B cell (primary cell): ENCODE results near the gene BBS2. TPM values are rescaled to one million over a fixed set of nuclear protein-coding genes. Genes with fewer than 3 reads are reported as not detected.

Experiments used
- ATAC-seq: fragments of 200-7000 bp; cut with Tn5 transposase; one replicate; pipeline ENCODE4 v1.10.0; 2021; ENCODE audit warnings: low read depth, mild to moderate bottlenecking, moderate number of reproducible peaks, moderate library complexity
- CTCF ChIA-PET: fragments of 350-600 bp; sonication (Branson Sonifier 250); formaldehyde crosslinking; loops from one replicate; lab custom pipeline; 2021; ENCODE audit warnings: antibody characterized with exemption, inconsistent platforms; lab: Charles Lee
- POLR2A ChIA-PET: fragments of 350-600 bp; sonication (Branson Sonifier 250); formaldehyde crosslinking; loops from one replicate; lab custom pipeline; 2021; ENCODE audit warnings: antibody characterized with exemption; lab: Charles Lee
- DNase-seq: peaks from one replicate; pipeline ENCODE4 v3.0.0; 2013
- H2AFZ ChIP-seq: 2 replicates; pipeline ENCODE4 v1.6.1; 2012; ENCODE audit warnings: mild to moderate bottlenecking, low read depth, low read length; ENCODE audit not compliant: insufficient read depth, poor library complexity, severe bottlenecking
- H3K27ac ChIP-seq, 2 donors: 1 replicate in 1 of 2; 2 replicates in 1 of 2; pipeline ENCODE4 v1.5.1; 2012 to 2013; ENCODE audit warnings: low read length in 2 of 2, mild to moderate bottlenecking in 2 of 2, moderate library complexity in 1 of 2
- H3K27me3 ChIP-seq, 4 experiments: fragments of 200-600 bp in 1 of 4; sonication (generic) in 1 of 4; replicated peaks in 1 of 4; 1 replicate in 2 of 4; 2 replicates in 2 of 4; pipeline versions ENCODE4 v1.6.1 to v1.7.0; 2013 to 2016; ENCODE audit warnings: low read length in 3 of 4, mild to moderate bottlenecking in 2 of 4, mixed read lengths in 1 of 4, moderate library complexity in 1 of 4; ENCODE audit not compliant: insufficient read depth in 4 of 4, control insufficient read depth in 3 of 4; ENCODE audit errors: control extremely low read depth in 1 of 4
- H3K36me3 ChIP-seq, 2 experiments: replicated peaks in 1 of 2; 1 replicate in 1 of 2; 2 replicates in 1 of 2; pipeline versions ENCODE4 v1.6.1 to v1.7.1; 2013; ENCODE audit warnings: low read length in 1 of 2; ENCODE audit not compliant: insufficient read depth in 2 of 2, control insufficient read depth in 1 of 2; ENCODE audit errors: control extremely low read depth in 1 of 2, extremely low read depth in 1 of 2
- H3K4me1 ChIP-seq, 2 donors: fragments of 200-600 bp in 1 of 2; sonication (generic) in 1 of 2; 1 replicate in 1 of 2; 2 replicates in 1 of 2; pipeline versions ENCODE4 v1.5.1 to v1.6.1; 2013 to 2017; ENCODE audit warnings: low read length in 2 of 2; ENCODE audit not compliant: control insufficient read depth in 2 of 2, insufficient read depth in 2 of 2
- H3K4me2 ChIP-seq: replicated peaks from 2 replicates; pipeline ENCODE3; 2012; ENCODE audit warnings: mild to moderate bottlenecking, low read depth, low read length; ENCODE audit not compliant: poor library complexity, severe bottlenecking
- H3K4me3 ChIP-seq, 5 experiments: fragments of 200-600 bp in 1 of 5; sonication (generic) in 1 of 5; 1 replicate in 3 of 5; 2 replicates in 2 of 5; pipeline versions ENCODE4 v1.5.1 to v1.7.0; 2011 to 2016; ENCODE audit warnings: low read length in 4 of 5, mild to moderate bottlenecking in 4 of 5, low read depth in 2 of 5, control low read depth in 1 of 5, moderate library complexity in 1 of 5; ENCODE audit not compliant: insufficient read depth in 1 of 5; ENCODE audit errors: control extremely low read depth in 1 of 5, extremely low read depth in 1 of 5
- H3K79me2 ChIP-seq: fragments of 200-600 bp; sonication (generic); one replicate; pipeline ENCODE4 v1.6.0; 2016; ENCODE audit warnings: low read length; ENCODE audit not compliant: control insufficient read depth, insufficient read depth
- H3K9ac ChIP-seq: fragments of 200-600 bp; sonication (generic); 2 replicates; pipeline ENCODE4 v1.6.1; 2017; ENCODE audit warnings: mild to moderate bottlenecking, low read length, moderate library complexity
- H3K9me3 ChIP-seq, 3 donors: one replicate each; pipeline versions ENCODE4 v1.6.1 to v1.7.1; 2013; ENCODE audit warnings: low read length in 2 of 3; ENCODE audit not compliant: control insufficient read depth in 2 of 3, insufficient read depth in 1 of 3; ENCODE audit errors: control extremely low read depth in 1 of 3
- H4K20me1 ChIP-seq: 2 replicates; pipeline ENCODE4 v1.6.0; 2012; ENCODE audit warnings: mild to moderate bottlenecking, low read length; ENCODE audit not compliant: insufficient read depth, control insufficient read depth, poor library complexity, severe bottlenecking
- H3K27ac Mint-ChIP-seq: one replicate; pipeline ENCODE4 v1.8.0; 2021; ENCODE audit warnings: mixed read lengths
- H3K27me3 Mint-ChIP-seq: one replicate; pipeline ENCODE4 v1.8.0; 2021; ENCODE audit warnings: mixed read lengths
- H3K4me1 Mint-ChIP-seq: one replicate; pipeline ENCODE4 v1.8.0; 2021; ENCODE audit warnings: mixed read lengths
- H3K4me3 Mint-ChIP-seq: one replicate; pipeline ENCODE4 v1.8.0; 2021; ENCODE audit warnings: mixed read lengths
- H3K9me3 Mint-ChIP-seq: one replicate; pipeline ENCODE4 v1.8.0; 2022; ENCODE audit warnings: mixed read lengths; ENCODE audit not compliant: insufficient read depth
- CTCF ChIP-seq: fragments of 200-600 bp; IDR thresholded peaks from one replicate; pipeline ENCODE4 v1.8.0; 2022; ENCODE audit warnings: antibody characterized with exemption, mild to moderate bottlenecking
- EZH2 ChIP-seq: IDR thresholded peaks from 2 replicates; pipeline ENCODE4 v1.6.1; 2012; ENCODE audit warnings: borderline replicate concordance, low read depth, mild to moderate bottlenecking, moderate library complexity, low read length; ENCODE audit not compliant: insufficient read depth, poor library complexity, severe bottlenecking
- WGBS: methylation state at CpG from one replicate; pipeline ENCODE4 v1.1.5; 2013; ENCODE audit warnings: missing lambda C conversion rate; ENCODE audit not compliant: insufficient coverage; 5-methylcytosine and 5-hydroxymethylcytosine counted together
- intact Hi-C: fragments of 100-400 bp; cut with micrococcal nuclease; formaldehyde crosslinking; loops from one replicate; pipeline ENCODE4 v1.10.0; 2022
- polyA plus RNA-seq: library from polyadenylated mRNA; depleted of rRNA; stranded (reverse); fragments of >200 nt; gene quantifications from 2 replicates; pipeline ENCODE4 v1.2.3, GENCODE V29; 2012
- total RNA-seq, 2 donors: library from RNA; stranded (reverse); fragments of 120-200 nt in 1 of 2; gene quantifications; 1 replicate in 1 of 2; 2 replicates in 1 of 2; pipeline versions ENCODE4 v1.2.3 to v1.2.4, GENCODE V29; 2013 to 2022

The BBS2 gene
- total and polyA plus RNA-seq, 2 donors (not counting 1 experiment from before 2014, with no cell fraction given): 49.4 to 63.4 TPM

GRCh38 chr16:56462064-56462796 lies 57.6 kb downstream of the BBS2 start:
- H3K4me2 ChIP-seq: no peak overlapping the region
- H3K9ac ChIP-seq: no peak overlapping the region

More at GRCh38 chr16:56462064-56462796, 57.6 kb downstream of the BBS2 start:
- H3K4me1 ChIP-seq: no peaks in the 10 kb centered on the region
- WGBS: 80% methylated on average over 1 of the region's 3 CpGs
- no peaks in the 10 kb centered on the region for H3K9me3 ChIP-seq
- H3K27ac ChIP-seq: no peak overlapping the region
- no peak overlapping the region for H3K4me3 ChIP-seq
- no peak overlapping the region for H2AFZ ChIP-seq
- H3K27me3 ChIP-seq: no peaks in the 10 kb centered on the region
- Mint-ChIP-seq H3K4me3 (no peak overlapping the region), H3K27ac (no peak overlapping the region), H3K9me3 (no peaks in the 10 kb centered on the region), H3K4me1 (no peaks in the 10 kb centered on the region), H3K27me3 (no peaks in the 10 kb centered on the region)
- peaks cover 8 to 53% of the 10 kb centered on the region in 2 experiments for H3K36me3 ChIP-seq
- ChIA-PET POLR2A (interaction anchor here (0.7 kb wide), 1 partner anchor 10 kb away, joined by 14 read pairs; no protein-coding TSS in a partner anchor), CTCF (no interaction called here)
- intact Hi-C loops: no loop called here
- H4K20me1 ChIP-seq: no peaks in the 10 kb centered on the region
- DNase-seq (no peak), ATAC-seq (no peak)
- TF ChIP-seq EZH2 (no peak), CTCF (no peak)
- H3K79me2 ChIP-seq: no peaks in the 10 kb centered on the region
